Femur (tissue), 1 donor: ENCODE results near the gene CYP4F8.
A peak's percentile ranks its signal among the peaks of the same experiment; 100 is the strongest.

Source experiments
- DNase-seq: peaks from one replicate; pipeline ENCODE4 v3.0.0-alpha.2; 2017

CYP4F8 gene

DNA sequence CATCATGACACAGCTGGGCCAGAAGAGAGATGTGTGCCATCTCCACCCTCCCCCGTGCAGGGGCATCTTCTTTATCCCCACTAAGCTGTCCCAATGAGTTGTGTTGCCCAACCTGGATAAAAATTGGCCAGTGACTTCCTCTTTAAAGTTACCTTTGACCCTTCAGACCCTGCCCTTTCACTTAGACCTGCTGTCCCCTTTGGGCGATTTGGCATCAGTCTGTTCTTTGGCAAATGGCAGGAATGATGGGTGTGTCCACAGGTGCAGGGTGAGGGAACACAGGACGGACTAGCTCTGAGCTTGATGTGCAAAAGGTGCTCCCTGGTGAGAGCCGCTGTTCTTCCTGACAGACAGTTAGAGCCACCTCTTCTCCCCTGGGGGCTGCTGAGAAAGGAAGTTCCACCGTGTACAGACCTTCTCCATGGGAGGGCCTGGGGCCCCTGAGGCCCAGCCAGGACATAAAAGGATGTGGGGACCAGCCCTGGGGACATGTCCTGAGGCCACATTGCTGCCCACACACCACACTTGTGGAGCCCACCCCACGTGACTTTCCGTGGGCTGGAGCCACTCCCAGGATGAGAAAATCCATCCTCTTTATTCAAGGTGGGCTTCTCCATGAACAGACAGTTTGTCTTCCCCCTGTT lies 1.7 kb downstream of the CYP4F8 start:
- no peak for DNase-seq

DNA sequence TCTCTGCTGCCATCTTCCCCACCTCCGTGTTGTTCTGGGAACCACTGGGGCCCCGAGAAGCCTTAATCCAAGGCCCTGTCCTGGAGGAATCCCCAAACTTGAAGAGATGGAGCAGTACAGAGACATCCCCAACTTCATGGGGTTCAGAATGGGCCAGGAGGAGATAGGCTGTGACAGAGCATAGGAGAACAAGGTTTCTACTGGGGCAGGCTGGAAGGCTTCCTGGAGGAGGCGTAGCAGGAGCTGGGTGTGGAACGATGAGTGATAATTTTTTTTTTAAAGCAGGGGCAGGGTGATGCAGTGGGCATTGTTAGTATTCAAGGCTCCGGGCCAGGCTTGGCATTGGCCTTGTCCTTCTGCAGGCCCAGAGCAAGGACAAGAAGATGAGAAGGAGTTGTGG lies 3.3 kb downstream of the CYP4F8 start:
- DNase-seq: no peak

DNA sequence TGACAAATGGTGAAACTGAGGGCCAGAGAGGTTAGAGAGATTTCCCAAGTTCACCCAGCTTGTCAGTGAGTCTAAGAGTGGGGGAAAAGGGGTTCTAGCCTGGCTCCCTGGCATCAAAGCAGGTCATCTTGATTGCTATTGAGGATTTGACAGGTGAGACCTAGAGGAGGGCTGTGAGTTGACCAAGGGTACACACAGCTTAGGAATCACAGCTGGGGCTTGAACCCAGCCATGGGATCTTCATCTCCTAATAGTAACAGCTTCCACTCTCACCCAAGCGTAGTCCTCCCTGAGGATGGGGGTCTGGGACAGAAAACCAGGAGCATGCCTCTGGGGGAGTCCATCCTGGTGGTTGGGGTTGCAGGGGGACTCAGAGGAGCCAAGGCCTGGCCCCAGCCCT lies 6.8 kb downstream of the CYP4F8 start:
- no peak for DNase-seq

DNA sequence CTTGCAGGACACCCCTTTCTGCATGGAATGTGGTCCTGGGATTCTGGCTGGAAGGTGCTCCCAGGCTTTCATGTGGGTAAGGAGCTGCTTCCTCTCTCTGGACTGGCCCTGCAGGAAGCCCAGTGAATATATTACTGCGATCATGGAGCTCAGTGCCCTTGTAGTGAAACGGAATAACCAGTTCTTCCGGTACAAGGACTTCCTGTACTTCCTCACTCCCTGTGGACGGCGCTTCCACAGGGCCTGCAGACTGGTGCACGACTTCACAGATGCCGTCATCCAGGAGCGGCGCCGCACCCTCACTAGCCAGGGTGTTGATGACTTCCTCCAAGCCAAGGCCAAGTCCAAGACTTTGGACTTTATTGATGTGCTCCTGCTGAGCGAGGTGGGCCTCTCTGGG lies 8.0 kb downstream of the CYP4F8 start:
- DNase-seq: no peak

- no peak for DNase-seq
These were observed 8.8 kb downstream of the CYP4F8 start for GRCh38 chr19:15623711-15624318.

GRCh38 chr19:15628236-15629002 lies 13.4 kb downstream of the CYP4F8 start:
- DNase-seq: no peak

GRCh38 chr19:15629003-15629880 lies 14.2 kb downstream of the CYP4F8 start:
- DNase-seq: peak; percentile 81

- no peak for DNase-seq
These were observed 16.8 kb downstream of the CYP4F8 start for GRCh38 chr19:15631817-15632216.

DNA sequence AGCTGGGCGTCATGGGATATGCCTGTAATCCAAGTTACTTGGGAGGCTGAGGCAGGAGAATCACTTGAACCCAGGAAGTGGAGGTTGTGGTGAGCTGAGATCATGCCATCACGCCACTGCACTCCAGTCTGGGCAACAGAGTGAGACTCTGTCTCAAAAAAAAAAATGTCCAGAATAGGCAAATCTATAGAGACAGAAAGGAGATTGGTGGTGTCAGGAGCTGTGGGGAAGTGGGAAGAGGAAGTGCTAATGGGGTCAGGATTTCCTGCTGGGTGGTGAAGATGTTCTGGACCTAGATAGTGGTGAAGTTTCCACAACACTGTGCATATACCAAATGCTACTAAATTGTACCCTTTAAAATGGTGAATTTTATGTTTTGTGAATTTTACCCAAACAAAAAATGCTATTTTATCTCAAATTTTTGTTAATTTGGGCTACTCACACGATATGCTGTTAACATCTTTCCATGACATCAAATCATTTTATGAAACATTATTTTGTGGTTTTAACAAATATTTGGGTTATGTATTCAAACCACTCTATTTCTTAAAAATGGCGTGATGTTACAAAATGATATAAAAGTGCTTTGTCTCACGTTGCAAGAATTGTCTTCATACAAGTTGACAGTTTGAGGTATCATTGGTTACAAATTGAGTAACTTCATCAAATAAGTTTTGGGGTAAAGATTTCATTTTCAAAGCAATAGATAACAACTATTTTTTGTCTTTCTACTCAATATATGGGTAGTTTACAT lies 18.2 kb downstream of the CYP4F8 start:
- no peak for DNase-seq

- no peak for DNase-seq
These were observed 19.1 kb downstream of the CYP4F8 start for GRCh38 chr19:15634105-15634504.

DNA sequence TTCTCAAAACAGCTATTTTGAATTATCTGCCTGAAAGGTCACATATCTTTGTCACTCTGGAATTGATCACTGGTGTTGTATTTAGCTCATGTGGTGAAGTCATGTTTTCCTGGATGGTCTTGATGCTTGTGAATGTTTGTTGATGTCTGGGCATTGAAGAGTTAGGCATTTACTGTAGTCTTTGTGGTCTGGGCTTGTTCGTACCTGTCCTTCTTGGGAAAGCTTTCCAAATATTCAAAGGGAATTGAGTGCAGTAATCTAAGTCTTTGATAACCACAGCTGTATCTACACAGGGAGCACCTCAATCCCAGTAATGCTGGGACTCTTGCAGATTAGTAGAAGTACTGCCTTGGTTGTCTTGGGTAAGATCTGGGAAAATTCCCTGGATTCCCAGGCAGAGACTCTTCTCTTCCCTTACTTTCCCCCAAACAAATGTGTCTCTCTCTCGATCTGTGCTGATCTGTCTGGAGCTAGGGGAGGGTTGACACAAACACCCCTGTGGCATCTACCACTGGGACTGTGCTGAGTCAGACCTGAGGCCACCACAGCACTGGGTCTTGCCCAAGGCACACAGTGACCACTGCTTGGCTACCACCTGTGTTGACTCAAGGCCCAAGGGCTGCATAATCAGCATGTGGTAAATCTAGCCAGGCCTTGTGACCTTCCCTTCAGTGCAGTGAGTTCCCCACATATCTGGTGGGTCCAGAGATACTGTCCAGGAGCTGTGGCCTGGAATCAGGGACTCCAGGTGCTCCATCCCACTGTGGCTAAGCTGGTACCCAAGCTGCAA lies 20.2 kb downstream of the CYP4F8 start:
- no peak for DNase-seq

DNA sequence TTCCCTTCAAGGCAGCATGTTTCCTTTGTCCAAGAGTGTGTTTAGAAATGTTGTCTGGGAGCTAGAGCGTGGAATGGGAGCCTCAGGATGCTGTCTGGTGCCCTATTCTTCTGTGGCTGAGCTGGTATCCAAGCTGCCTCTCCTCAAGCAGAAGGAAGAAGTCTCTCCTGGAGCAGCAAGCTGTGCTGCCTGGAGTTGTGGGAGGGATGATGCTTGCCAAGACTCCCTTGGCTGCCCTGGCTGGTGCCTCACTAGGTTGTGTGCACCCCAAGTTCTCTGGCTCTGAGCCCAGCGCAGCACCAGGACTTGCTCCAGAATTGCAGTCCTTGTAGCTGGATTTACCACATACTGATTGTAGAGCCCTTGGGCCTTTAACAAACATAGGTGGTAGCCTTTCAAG lies 21.0 kb downstream of the CYP4F8 start:
- DNase-seq: no peak

DNA sequence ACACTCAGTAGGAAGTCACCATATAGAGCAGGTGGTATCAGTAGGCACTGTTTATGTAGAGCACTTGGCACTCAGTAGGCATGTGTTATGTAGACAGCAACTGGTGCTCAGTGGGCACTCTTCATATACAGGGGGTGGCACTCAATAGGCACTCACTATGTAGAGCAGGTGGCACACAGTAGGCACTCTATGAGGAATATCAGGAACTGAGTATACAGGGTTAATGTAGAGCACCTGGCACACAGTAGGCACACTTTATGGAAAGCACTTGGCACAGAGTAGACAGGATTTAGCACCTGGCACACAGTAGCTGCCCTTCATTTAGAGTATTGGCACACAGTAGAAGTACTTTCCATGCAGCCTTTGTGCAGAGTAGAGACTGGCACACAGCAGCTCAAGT lies 24.6 kb downstream of the CYP4F8 start:
- DNase-seq: no peak

DNA sequence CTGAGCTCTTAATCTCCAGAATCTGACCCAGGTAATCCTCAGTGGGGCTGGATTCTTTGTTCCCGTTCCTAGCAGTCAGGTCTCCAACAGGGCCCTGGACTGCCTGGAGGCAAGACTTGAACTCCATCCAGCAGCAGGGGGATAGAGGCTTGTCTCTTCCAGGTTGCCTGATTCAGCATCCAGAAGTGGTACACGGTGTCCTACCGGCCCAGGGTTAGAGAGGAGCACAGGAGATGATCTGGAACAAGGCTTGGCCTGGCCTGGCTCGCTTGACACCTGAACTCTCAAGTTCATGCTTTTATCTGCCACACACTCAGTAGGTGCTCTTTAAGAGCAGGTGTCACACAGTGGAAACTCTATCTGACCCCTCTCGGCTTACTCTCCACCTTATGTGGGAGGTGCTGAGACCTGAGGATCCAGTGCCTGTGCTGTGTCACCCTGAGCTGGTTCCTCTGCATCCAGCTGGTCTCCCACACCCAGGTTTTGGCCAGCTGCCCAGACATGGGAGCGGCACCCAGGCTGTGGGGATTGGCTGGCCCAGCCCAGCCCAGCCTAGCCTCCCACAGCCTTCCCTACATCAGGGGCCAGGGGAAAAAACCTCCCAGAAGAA lies 25.4 kb downstream of the CYP4F8 start, which contains the start of gene CYP4F3:
Gene CYP4F3 (plus strand): TSS at position 604 of the 610 bp plus-strand sequence. CDS start 519 bp downstream, outside the sequence.
- DNase-seq: peak; percentile 67

GRCh38 chr19:15640904-15641597 lies 26.0 kb downstream of the CYP4F8 start:
- no peak for DNase-seq

GRCh38 chr19:15641901-15642491 lies 27.0 kb downstream of the CYP4F8 start:
- DNase-seq: peak; percentile 46

- DNase-seq: no peak
These were observed 27.8 kb downstream of the CYP4F8 start for GRCh38 chr19:15642807-15643206.

DNA sequence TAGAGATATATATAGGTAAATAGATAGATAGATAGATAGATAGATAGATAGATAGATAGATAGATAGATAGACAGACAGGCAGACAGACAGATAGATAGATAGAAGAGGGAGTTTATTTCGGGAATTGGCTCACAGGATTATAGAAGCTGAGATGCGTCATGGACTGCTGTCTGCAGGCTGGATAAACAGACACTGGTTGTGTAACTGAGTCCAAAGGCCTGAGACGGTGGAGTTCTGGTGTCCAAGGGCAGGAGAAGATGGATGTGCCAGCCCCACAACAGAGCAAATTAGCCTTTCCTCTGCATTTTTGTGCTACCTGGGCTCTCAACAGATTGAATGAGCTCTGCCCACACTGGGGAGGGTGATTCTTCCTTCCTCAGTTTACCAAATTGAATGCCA lies 28.4 kb downstream of the CYP4F8 start:
- no peak for DNase-seq

DNA sequence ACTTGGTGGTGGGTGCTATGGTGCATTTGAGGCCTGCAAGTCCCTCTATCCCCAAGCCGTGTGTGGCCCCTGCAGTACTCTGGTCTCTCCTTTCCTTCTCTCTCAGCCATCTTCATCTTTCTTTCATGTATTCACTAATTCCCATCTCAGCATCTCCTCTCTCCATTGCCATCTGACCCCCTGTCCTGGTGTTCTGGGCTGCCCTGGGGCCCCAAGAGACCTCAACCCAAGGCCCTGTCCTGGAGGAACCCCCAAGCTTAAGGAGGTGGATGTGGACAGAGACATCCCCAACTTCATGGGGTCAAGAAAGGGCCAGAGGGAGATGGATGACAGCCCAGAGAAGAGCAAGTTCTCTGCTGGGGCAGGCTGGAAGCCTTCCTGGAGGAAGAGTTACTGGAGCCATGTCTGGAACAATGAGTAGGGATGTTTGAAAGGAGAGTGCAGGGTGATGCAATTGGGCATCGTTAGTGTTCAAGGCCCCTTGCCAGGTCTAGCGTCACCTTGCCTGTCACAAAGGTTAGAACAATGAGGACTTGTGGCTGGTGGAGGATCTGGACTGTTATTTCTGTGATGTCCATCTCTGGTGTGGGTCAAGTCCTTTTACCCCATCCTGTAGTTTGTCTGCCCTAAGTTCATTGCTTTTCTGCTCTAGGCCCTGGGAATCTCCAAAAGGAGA lies 29.2 kb downstream of the CYP4F8 start:
- no peak for DNase-seq
